ENCODE results near the gene SLC7A14.

SLC7A14 gene

DNA sequence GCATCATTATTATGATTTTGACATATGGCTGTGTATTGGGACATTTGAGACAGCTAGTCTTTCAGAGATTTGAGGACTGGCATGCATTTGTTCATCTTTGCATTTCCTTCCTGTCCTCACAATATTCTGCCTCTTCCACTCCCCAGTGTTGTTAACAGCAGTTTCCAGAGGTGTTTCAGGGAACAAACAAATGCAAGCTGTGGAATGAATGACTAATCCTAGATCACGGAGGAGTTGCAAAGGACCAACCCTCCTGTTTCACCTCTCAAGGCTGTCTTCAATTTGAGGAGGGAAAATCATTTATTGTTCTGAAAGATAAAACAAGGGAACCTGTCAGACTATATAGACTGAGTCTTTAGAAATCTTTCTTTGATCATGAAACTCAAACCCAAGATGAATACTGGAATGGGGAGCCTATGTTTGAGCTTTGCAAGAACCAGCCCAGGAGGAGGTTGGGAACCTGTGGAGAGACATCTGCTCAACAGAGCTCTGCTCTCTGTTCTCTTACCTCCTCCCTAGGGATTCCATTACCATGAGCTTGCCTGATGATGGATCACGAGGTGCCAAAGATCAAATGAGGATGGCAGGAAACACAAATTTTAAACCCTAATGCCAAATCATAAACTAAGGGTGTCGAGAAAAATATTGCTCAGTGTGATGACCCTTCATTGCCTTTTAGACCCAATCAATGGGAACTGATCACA, 68.5 kb downstream of the SLC7A14 start:
- DNase-seq (no peak), ATAC-seq (replicated peaks) (no peak)
- Mint-ChIP-seq H3K27me3 (peaks cover 42 to 47% of the 10 kb centered on the region in 2 donors), H3K9me3 (no peaks in the 10 kb centered on the region), H3K4me3 (no peak overlapping the region), H3K4me1 (ENCODE audit: low read depth in 2 of 2) (no peaks in the 10 kb centered on the region), H3K36me3 (ENCODE audit: insufficient read depth) (no peaks in the 10 kb centered on the region), H3K27ac (no peak overlapping the region)

DNA sequence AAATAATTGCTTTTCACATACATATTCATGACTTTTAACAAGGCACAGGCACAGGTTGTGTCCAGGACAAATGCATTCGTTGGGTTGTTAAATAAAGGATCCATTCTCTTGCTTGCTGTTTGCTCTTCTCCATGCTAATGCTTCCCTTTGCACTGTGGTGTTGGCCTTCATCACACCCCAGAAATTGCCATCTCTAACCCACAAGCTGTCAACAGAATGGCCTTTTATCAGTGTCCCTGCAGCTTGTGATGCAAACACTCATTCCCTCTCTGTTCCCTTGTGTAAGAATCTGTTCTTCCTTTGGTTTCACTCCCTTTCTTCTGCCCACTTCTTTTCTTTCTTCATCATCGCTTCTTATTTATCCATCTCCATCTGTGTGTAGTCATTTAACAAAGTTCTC, 72.2 kb downstream of the SLC7A14 start:
- Mint-ChIP-seq H3K27me3 (peaks cover 50 to 53% of the 10 kb centered on the region in 2 donors), H3K4me3 (no peak overlapping the region), H3K36me3 (ENCODE audit: insufficient read depth) (no peaks in the 10 kb centered on the region), H3K27ac (no peak overlapping the region), H3K4me1 (ENCODE audit: low read depth in 2 of 2) (no peaks in the 10 kb centered on the region), H3K9me3 (no peaks in the 10 kb centered on the region)
- DNase-seq (no peak), ATAC-seq (replicated peaks) (no peak)

DNA sequence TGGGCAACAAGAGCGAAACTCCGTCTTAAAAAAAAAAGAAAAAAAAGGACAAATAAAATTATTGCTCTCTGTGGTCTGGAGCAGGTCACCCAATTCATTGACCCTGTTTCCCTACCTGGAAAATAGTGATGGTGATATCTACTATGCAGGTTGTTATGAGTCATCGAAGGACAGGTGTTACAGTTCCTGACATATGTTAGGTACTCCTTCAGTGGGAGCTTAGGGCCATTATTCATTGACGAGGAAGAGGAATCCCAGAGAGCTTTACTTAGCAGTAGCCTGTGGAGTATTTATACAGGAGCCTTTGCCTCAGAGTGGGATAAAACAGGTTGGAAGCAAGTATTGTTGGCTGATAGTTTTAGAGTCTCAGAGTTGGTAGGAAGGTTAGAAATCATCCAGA, 74.5 kb downstream of the SLC7A14 start:
- Mint-ChIP-seq H3K9me3 (no peaks in the 10 kb centered on the region), H3K4me1 (ENCODE audit: low read depth in 2 of 2) (no peaks in the 10 kb centered on the region), H3K27me3 (peaks cover 44 to 58% of the 10 kb centered on the region in 2 donors), H3K27ac (no peak overlapping the region), H3K36me3 (ENCODE audit: insufficient read depth) (no peaks in the 10 kb centered on the region), H3K4me3 (no peak overlapping the region)
- ATAC-seq (replicated peaks) (no peak), DNase-seq (no peak)

DNA sequence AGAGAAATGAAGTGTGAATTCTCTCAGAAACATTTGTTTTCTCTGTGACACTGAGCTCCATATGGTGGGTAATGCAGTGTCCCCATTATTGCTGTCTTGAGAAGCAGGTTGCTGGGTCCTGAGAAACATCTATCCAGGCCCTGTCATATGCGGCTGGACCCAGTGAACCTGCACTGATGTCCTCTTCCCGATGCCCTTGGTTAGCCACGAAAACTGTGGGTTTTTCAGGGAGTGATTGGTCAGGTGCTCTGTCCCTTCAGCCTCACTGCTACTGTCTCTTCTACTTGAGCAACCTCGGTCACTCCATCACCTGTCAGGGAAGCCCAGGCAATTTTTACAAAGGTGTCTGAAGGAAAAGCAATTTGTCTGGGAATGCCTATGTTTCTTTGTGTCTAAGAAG, 77.0 kb downstream of the SLC7A14 start:
- no peak overlapping the region for H3K4me3 Mint-ChIP-seq
- no peak for DNase-seq
- ATAC-seq (replicated peaks), result no peak
- H3K9me3 Mint-ChIP-seq, result no peaks in the 10 kb centered on the region
- H3K27me3 Mint-ChIP-seq, result peaks cover 32 to 46% of the 10 kb centered on the region in 2 donors
- no peaks in the 10 kb centered on the region for H3K36me3 Mint-ChIP-seq (ENCODE audit: insufficient read depth)
- H3K27ac Mint-ChIP-seq, result no peak overlapping the region
- H3K4me1 Mint-ChIP-seq (ENCODE audit: low read depth in 2 of 2), result no peaks in the 10 kb centered on the region

DNA sequence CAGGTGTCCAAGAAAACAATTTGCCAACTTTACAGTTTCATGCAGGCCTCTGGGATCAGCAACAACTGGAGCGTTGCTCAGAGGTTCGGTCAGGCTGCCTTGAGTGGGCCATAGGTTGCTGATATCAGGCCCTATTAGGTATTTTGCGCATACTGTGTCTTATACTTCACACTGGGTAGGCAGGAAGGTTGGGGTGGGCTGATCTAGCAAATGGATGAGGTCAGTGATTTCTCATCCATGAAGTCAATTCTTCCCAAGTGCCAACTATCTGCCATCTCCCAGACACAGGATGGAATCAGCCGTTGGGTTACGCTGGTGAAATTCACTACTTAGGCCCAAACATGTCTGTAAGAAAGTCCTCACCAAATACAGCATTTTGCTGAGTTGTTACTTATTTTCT, 77.6 kb downstream of the SLC7A14 start:
- ATAC-seq (replicated peaks) (no peak), DNase-seq (no peak)
- H3K4me3 Mint-ChIP-seq, result no peak overlapping the region
- no peaks in the 10 kb centered on the region for H3K9me3 Mint-ChIP-seq
- H3K27me3 Mint-ChIP-seq, result peaks cover 28 to 40% of the 10 kb centered on the region in 2 donors
- H3K4me1 Mint-ChIP-seq (ENCODE audit: low read depth in 2 of 2), result no peaks in the 10 kb centered on the region
- no peaks in the 10 kb centered on the region for H3K36me3 Mint-ChIP-seq (ENCODE audit: insufficient read depth)
- H3K27ac Mint-ChIP-seq, result no peak overlapping the region

DNA sequence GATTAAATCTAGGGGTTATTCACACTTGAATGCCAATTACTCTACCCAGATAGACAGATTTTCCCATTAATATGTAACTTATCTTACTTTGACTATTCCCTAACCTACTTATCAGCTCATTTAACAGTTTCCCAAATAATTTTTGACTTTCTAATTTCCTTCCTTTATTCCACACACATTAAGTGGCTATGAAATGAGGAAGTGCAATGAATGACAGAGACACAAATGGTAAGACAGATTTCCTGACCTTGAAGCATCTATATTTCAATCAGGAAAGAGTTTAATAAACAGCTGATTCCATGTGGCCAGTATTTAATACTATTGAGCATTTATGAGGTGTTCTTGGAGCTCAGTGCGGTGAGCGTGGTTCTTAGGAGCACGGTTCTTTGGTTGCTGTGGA, 78.8 kb downstream of the SLC7A14 start:
- ATAC-seq (replicated peaks) (no peak), DNase-seq (no peak)
- no peaks in the 10 kb centered on the region for H3K4me1 Mint-ChIP-seq (ENCODE audit: low read depth in 2 of 2)
- H3K27me3 Mint-ChIP-seq, result peaks cover 18 to 28% of the 10 kb centered on the region in 2 donors
- H3K36me3 Mint-ChIP-seq (ENCODE audit: insufficient read depth), result no peaks in the 10 kb centered on the region
- H3K9me3 Mint-ChIP-seq, result no peaks in the 10 kb centered on the region
- no peak overlapping the region for H3K27ac Mint-ChIP-seq
- no peak overlapping the region for H3K4me3 Mint-ChIP-seq

DNA sequence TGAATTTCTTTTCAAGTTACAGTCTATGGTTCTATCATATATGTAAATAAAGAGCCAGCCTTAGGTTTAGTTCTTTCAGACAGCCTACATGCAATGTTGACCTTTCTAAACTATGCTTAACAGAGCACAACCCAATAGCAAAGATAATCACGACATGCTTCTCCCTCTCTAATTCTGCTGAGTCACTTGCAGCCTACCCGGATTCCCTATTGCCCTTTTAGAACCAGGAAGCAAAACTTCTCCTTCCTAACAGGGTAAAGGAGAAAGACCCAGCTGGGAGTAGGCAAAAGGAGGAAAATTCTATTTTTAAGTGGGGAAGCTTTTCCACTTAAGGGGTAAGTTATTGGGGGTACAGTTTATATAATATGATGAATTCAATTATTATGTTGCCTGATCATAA, 79.3 kb downstream of the SLC7A14 start:
- H3K27me3 Mint-ChIP-seq, result peaks cover 14 to 27% of the 10 kb centered on the region in 2 donors
- H3K9me3 Mint-ChIP-seq, result no peaks in the 10 kb centered on the region
- no peak for DNase-seq
- H3K36me3 Mint-ChIP-seq (ENCODE audit: insufficient read depth), result no peaks in the 10 kb centered on the region
- no peak overlapping the region for H3K4me3 Mint-ChIP-seq
- no peaks in the 10 kb centered on the region for H3K4me1 Mint-ChIP-seq (ENCODE audit: low read depth in 2 of 2)
- no peak for ATAC-seq (replicated peaks)
- H3K27ac Mint-ChIP-seq, result no peak overlapping the region

DNA sequence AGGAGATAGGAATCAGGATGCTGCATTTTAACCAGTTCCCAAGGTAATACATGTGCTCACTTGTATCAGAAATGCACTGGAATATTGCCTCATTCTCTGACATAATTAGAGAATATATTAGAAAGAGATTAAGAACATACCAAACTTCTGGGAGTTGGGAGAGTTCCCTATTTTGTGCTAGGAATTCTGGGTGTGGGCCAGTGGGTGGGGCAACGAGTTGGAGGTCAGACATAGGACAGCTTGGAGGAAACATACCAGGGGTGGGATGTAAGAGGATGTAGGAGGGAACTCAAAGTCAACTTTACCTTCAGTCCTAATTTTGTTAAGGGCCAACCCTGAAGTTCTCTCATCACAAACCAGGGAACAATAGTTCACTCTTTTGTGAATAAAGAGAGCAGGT, 83.6 kb downstream of the SLC7A14 start:
- DNase-seq, result no peak
- H3K9me3 Mint-ChIP-seq, result no peaks in the 10 kb centered on the region
- no peaks in the 10 kb centered on the region for H3K36me3 Mint-ChIP-seq (ENCODE audit: insufficient read depth)
- no peak overlapping the region for H3K27ac Mint-ChIP-seq
- peaks cover 0 to 16% of the 10 kb centered on the region in 2 donors for H3K27me3 Mint-ChIP-seq
- ATAC-seq (replicated peaks), result no peak
- H3K4me3 Mint-ChIP-seq, result no peak overlapping the region
- no peaks in the 10 kb centered on the region for H3K4me1 Mint-ChIP-seq (ENCODE audit: low read depth in 2 of 2)

DNA sequence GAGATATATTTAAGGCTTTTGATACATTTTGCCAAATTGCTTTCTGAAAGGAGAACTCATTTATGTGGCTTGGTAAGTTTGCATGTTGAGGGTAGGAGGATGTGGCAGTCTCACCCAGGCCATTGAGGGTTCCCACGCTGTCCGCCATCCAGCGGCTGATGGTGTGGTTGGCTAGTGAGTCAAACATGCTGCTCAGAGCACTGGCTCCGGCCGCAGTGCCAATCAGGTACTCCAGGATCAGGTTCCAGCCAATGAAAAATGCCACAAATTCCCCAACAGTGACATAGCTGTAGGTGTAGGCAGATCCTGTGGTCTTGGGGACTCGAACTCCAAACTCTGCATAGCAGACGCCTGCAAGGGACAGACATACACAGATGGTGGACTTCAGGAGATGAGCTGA, 84.9 kb downstream of the SLC7A14 start:
- H3K9me3 Mint-ChIP-seq, result no peaks in the 10 kb centered on the region
- no peak overlapping the region for H3K4me3 Mint-ChIP-seq
- no peak overlapping the region for H3K27ac Mint-ChIP-seq
- H3K4me1 Mint-ChIP-seq (ENCODE audit: low read depth in 2 of 2), result no peaks in the 10 kb centered on the region
- H3K36me3 Mint-ChIP-seq (ENCODE audit: insufficient read depth), result no peaks in the 10 kb centered on the region
- peaks cover 0 to 14% of the 10 kb centered on the region in 2 donors for H3K27me3 Mint-ChIP-seq
- no peak for ATAC-seq (replicated peaks)
- DNase-seq, result no peak

DNA sequence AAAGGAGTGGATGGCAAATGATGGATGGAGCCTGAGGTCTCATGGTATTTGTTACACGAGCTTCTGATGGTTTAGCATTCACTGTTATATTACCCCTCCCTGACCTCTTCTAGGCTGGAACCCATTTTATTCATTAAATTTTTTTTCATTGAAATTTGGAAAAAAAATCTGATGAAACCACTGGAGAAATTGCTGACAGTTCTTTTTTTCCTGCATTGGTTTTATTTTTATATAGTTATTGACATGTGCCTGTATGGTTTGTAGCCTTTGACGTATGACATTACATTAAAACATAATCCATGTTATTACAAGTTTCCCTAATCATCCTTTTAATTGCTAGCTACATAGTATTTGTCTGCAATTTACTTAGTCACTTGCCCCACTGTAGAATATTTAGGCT, 85.4 kb downstream of the SLC7A14 start:
- Mint-ChIP-seq H3K4me1 (ENCODE audit: low read depth in 2 of 2) (no peaks in the 10 kb centered on the region), H3K36me3 (ENCODE audit: insufficient read depth) (no peaks in the 10 kb centered on the region), H3K27me3 (peaks cover 0 to 19% of the 10 kb centered on the region in 2 donors), H3K4me3 (no peak overlapping the region), H3K9me3 (no peaks in the 10 kb centered on the region), H3K27ac (no peak overlapping the region)
- ATAC-seq (replicated peaks), result no peak
- no peak for DNase-seq

DNA sequence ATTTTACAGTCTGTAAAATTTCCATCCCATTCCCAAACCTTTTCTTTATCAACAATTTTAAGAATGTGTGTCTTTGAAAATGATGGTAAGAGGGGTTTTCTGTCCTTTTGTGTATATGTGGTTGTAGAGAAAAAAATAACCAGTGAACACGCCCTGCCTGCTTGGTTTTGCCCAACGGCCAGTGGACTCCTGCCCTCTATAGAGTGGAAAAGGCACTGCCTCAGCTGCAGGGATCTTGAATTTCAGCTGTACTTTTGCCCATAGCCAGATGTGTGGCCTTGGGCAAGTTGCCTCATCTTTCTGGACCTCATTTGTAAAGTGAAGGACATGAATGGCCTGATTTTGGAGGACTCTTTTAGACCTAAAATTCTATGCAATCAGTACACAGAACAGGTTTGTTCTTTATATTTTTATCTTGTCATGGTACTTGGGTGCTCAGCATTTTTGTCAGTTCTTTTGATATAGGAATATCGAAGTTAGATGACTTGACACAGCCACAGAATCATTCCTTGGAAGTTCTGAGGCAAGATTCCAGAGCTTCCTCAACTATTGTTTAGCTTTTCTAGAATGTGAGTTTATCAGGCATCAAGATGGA, 86.2 kb downstream of the SLC7A14 start:
- H3K9me3 Mint-ChIP-seq, result no peaks in the 10 kb centered on the region
- ATAC-seq (replicated peaks) (no peak), DNase-seq (no peak)
- no peaks in the 10 kb centered on the region for H3K36me3 Mint-ChIP-seq (ENCODE audit: insufficient read depth)
- peaks cover 0 to 21% of the 10 kb centered on the region in 2 donors for H3K27me3 Mint-ChIP-seq
- H3K4me1 Mint-ChIP-seq (ENCODE audit: low read depth in 2 of 2), result no peaks in the 10 kb centered on the region
- H3K4me3 Mint-ChIP-seq, result no peak overlapping the region
- no peak overlapping the region for H3K27ac Mint-ChIP-seq

DNA sequence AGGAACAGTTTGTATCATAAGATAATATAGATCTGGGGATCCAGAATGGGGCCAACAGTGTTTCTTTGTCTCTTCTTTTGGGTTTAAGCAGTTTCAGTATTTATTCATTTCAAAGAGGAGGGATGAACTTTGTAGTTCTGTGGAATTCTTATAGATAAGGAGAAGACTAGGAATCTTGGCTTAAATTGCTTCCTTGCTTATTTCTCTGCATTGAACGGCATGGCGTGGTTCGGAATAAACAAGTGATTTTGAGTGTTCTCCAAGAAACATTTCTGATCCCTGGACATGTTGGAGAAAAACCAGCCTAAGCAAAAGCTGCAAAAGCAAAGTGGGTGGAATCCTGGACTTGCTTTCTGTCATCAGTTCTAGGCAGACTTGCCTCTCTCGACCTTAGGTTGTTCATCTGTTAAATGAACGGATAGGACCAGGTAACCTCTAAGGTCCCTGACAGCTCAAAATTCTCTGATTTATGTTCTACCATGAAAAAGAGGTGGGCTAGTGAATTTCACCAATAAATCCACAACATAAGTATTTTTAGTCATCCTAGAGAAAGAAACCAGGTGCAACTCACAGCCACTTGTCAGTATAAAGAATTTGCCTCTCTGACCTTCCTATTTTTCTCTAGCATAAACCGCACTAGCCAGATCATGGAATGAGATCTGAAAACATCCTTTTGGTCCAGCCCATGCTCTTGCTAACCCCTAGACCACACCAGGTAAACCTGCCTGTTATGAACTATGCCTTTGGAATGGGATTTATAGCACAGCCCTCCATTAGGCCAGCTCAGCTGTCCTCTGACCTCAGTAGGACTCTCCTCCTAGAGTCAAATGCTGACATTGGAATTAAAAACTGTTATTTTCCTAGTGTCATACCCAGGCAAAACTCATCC, 88.4 kb downstream of the SLC7A14 start:
- no peaks in the 10 kb centered on the region for H3K9me3 Mint-ChIP-seq

DNA sequence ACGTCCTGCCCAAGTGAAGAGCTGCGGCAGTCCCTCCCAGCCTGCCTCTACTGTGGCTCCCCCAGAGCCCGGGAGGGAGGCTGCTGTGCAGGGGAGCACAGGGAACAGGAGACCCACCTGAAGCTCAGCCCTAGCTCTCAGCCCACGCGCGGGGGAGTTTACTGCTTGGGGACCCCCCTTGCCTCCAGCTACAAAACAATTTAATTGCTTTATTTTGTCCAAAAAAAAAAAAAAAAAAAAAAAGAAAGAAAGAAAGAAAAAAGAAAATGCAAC, 89.1 kb downstream of the SLC7A14 start:
- peaks cover 0 to 21% of the 10 kb centered on the region in 2 donors for H3K27me3 Mint-ChIP-seq
- DNase-seq, result no peak
- no peak overlapping the region for H3K4me3 Mint-ChIP-seq
- H3K36me3 Mint-ChIP-seq (ENCODE audit: insufficient read depth), result no peaks in the 10 kb centered on the region
- ATAC-seq (replicated peaks), result no peak
- no peaks in the 10 kb centered on the region for H3K4me1 Mint-ChIP-seq (ENCODE audit: low read depth in 2 of 2)
- H3K27ac Mint-ChIP-seq, result no peak overlapping the region
- no peaks in the 10 kb centered on the region for H3K9me3 Mint-ChIP-seq

More for the DNA sequence above, 88.4 kb downstream of the SLC7A14 start:
- H3K27me3 Mint-ChIP-seq, result peaks cover 0 to 21% of the 10 kb centered on the region in 2 donors
- DNase-seq (no peak), ATAC-seq (replicated peaks) (no peak)
- no peaks in the 10 kb centered on the region for H3K36me3 Mint-ChIP-seq (ENCODE audit: insufficient read depth)
- H3K27ac Mint-ChIP-seq, result no peak overlapping the region
- no peak overlapping the region for H3K4me3 Mint-ChIP-seq
- H3K4me1 Mint-ChIP-seq (ENCODE audit: low read depth in 2 of 2), result no peaks in the 10 kb centered on the region

Data from effector memory CD8-positive, alpha-beta T cell (primary cell).